Measurements from ENCODE around the gene GGA1. TPM values are rescaled to one million over a fixed set of nuclear protein-coding genes. Genes with fewer than 3 reads are reported as not detected.
"Not testable (repeated sequence)": the region's sequence is repeated elsewhere in the genome, so short reads cannot be mapped to it uniquely, and the experiment has no call there.

GGA1 gene
- total and polyA plus RNA-seq, 2 donors, result 29.3 to 45.4 TPM

GRCh38 chr22:37588546-37589215 lies 20.0 kb upstream of the GGA1 start:
- H3K27ac ChIP-seq (ENCODE audit: low read depth), result no peak overlapping the region
- DNase-seq (ENCODE audit: extremely low spot score), result no peak
- 60% methylated on average over 11 of the region's 11 CpGs for WGBS
- H3K36me3 ChIP-seq (ENCODE audit: insufficient read depth), result no peaks in the 10 kb centered on the region
- no peak overlapping the region for H3K4me3 ChIP-seq (ENCODE audit: low read depth, low read length)
- no peaks in the 10 kb centered on the region for H3K4me1 ChIP-seq (ENCODE audit: insufficient read depth)

GRCh38 chr22:37589636-37590035 lies 19.0 kb upstream of the GGA1 start:
- WGBS, result 81% methylated on average over 5 of the region's 5 CpGs
- no peak for DNase-seq (ENCODE audit: extremely low spot score)

GRCh38 chr22:37591081-37591480 lies 17.6 kb upstream of the GGA1 start:
- not testable (repeated sequence) for DNase-seq (ENCODE audit: extremely low spot score); H3K4me3 ChIP-seq (ENCODE audit: low read depth, low read length); H3K27ac ChIP-seq (ENCODE audit: low read depth); H3K4me1 ChIP-seq (ENCODE audit: insufficient read depth); H3K36me3 ChIP-seq (ENCODE audit: insufficient read depth)
- WGBS, result 87% methylated on average over 6 of the region's 6 CpGs

More at GRCh38 chr22:37589636-37590035, 19.0 kb upstream of the GGA1 start:
- no peak overlapping the region for H3K4me3 ChIP-seq (ENCODE audit: low read depth, low read length)
- no peaks in the 10 kb centered on the region for H3K36me3 ChIP-seq (ENCODE audit: insufficient read depth)
- no peaks in the 10 kb centered on the region for H3K4me1 ChIP-seq (ENCODE audit: insufficient read depth)
- H3K27ac ChIP-seq (ENCODE audit: low read depth), result no peak overlapping the region

- DNase-seq (ENCODE audit: extremely low spot score), result no peak
- Histone ChIP-seq H3K27ac (ENCODE audit: low read depth) (no peak overlapping the region), H3K36me3 (ENCODE audit: insufficient read depth) (no peaks in the 10 kb centered on the region), H3K4me1 (ENCODE audit: insufficient read depth) (no peaks in the 10 kb centered on the region), H3K4me3 (ENCODE audit: low read depth, low read length) (no peak overlapping the region)
- WGBS, result 85% methylated on average over 12 of the region's 12 CpGs
These were observed 16.7 kb upstream of the GGA1 start for GRCh38 chr22:37591823-37592404.

GRCh38 chr22:37594237-37594636 lies 14.4 kb upstream of the GGA1 start:
- no peak overlapping the region for H3K4me3 ChIP-seq (ENCODE audit: low read depth, low read length)
- 90% methylated on average over 5 of the region's 5 CpGs for WGBS
- no peaks in the 10 kb centered on the region for H3K4me1 ChIP-seq (ENCODE audit: insufficient read depth)
- H3K27ac ChIP-seq (ENCODE audit: low read depth), result no peak overlapping the region
- DNase-seq (ENCODE audit: extremely low spot score), result no peak
- H3K36me3 ChIP-seq (ENCODE audit: insufficient read depth), result no peaks in the 10 kb centered on the region

- WGBS, result 65% methylated on average over 4 of the region's 4 CpGs
- no peaks in the 10 kb centered on the region for H3K4me1 ChIP-seq (ENCODE audit: insufficient read depth)
- DNase-seq (ENCODE audit: extremely low spot score), result no peak
- H3K4me3 ChIP-seq (ENCODE audit: low read depth, low read length), result no peak overlapping the region
- no peak overlapping the region for H3K27ac ChIP-seq (ENCODE audit: low read depth)
- H3K36me3 ChIP-seq (ENCODE audit: insufficient read depth), result no peaks in the 10 kb centered on the region
These were observed 9.5 kb upstream of the GGA1 start for GRCh38 chr22:37599153-37599552.

GRCh38 chr22:37601203-37601539 lies 7.5 kb upstream of the GGA1 start:
- no peak overlapping the region for H3K27ac ChIP-seq (ENCODE audit: low read depth)
- WGBS, result 37% methylated on average over 4 of the region's 4 CpGs

GRCh38 chr22:37601540-37602442 lies 6.8 kb upstream of the GGA1 start:
- WGBS, result 38% methylated on average over 14 of the region's 14 CpGs
- Histone ChIP-seq H3K4me3 (ENCODE audit: low read depth, low read length) (no peak overlapping the region), H3K4me1 (ENCODE audit: insufficient read depth) (no peaks in the 10 kb centered on the region), H3K36me3 (ENCODE audit: insufficient read depth) (no peaks in the 10 kb centered on the region), H3K27ac (ENCODE audit: low read depth) (no peak overlapping the region)
- no peak for DNase-seq (ENCODE audit: extremely low spot score)

More at GRCh38 chr22:37601203-37601539, 7.5 kb upstream of the GGA1 start:
- no peaks in the 10 kb centered on the region for H3K4me1 ChIP-seq (ENCODE audit: insufficient read depth)
- no peaks in the 10 kb centered on the region for H3K36me3 ChIP-seq (ENCODE audit: insufficient read depth)
- H3K4me3 ChIP-seq (ENCODE audit: low read depth, low read length), result no peak overlapping the region
- no peak for DNase-seq (ENCODE audit: extremely low spot score)

- not testable (repeated sequence) for DNase-seq (ENCODE audit: extremely low spot score); H3K27ac ChIP-seq (ENCODE audit: low read depth); H3K4me3 ChIP-seq (ENCODE audit: low read depth, low read length); H3K36me3 ChIP-seq (ENCODE audit: insufficient read depth); H3K4me1 ChIP-seq (ENCODE audit: insufficient read depth)
- 82% methylated on average over 5 of the region's 5 CpGs for WGBS
These were observed 5.9 kb upstream of the GGA1 start for GRCh38 chr22:37602546-37603277.

- H3K4me1 ChIP-seq (ENCODE audit: insufficient read depth), result no peaks in the 10 kb centered on the region
- WGBS, result 89% methylated on average over 6 of the region's 6 CpGs
- H3K36me3 ChIP-seq (ENCODE audit: insufficient read depth), result no peaks in the 10 kb centered on the region
- no peak for DNase-seq (ENCODE audit: extremely low spot score)
- no peak overlapping the region for H3K27ac ChIP-seq (ENCODE audit: low read depth)
- no peak overlapping the region for H3K4me3 ChIP-seq (ENCODE audit: low read depth, low read length)
These were observed 4.6 kb upstream of the GGA1 start for GRCh38 chr22:37604074-37604473.

- no peak for DNase-seq (ENCODE audit: extremely low spot score)
- 57% methylated on average over 5 of the region's 5 CpGs for WGBS
- H3K27ac ChIP-seq (ENCODE audit: low read depth), result no peak overlapping the region
- H3K4me1 ChIP-seq (ENCODE audit: insufficient read depth), result no peaks in the 10 kb centered on the region
- no peaks in the 10 kb centered on the region for H3K36me3 ChIP-seq (ENCODE audit: insufficient read depth)
- no peak overlapping the region for H3K4me3 ChIP-seq (ENCODE audit: low read depth, low read length)
These were observed 3.8 kb upstream of the GGA1 start for GRCh38 chr22:37604875-37605274.

- DNase-seq (ENCODE audit: extremely low spot score), result peak; percentile 58
- Histone ChIP-seq H3K36me3 (ENCODE audit: insufficient read depth) (no peaks in the 10 kb centered on the region), H3K27ac (ENCODE audit: low read depth) (peak overlapping the region; percentile 93), H3K4me1 (ENCODE audit: insufficient read depth) (no peaks in the 10 kb centered on the region), H3K4me3 (ENCODE audit: low read depth, low read length) (peak overlapping the region; percentile 83)
- 2% methylated on average over 44 of the region's 44 CpGs for WGBS
These were observed 1.4 kb upstream of the GGA1 start for GRCh38 chr22:37607010-37607934.
